ENCODE data around the gene NAA80. TPM values are rescaled to one million over a fixed set of nuclear protein-coding genes. Genes with fewer than 3 reads are reported as not detected.
"Not testable (repeated sequence)": the region's sequence is repeated elsewhere in the genome, so short reads cannot be mapped to it uniquely, and the experiment has no call there.

Gene NAA80
- total RNA-seq, 1 donor: 8.4 TPM

DNA sequence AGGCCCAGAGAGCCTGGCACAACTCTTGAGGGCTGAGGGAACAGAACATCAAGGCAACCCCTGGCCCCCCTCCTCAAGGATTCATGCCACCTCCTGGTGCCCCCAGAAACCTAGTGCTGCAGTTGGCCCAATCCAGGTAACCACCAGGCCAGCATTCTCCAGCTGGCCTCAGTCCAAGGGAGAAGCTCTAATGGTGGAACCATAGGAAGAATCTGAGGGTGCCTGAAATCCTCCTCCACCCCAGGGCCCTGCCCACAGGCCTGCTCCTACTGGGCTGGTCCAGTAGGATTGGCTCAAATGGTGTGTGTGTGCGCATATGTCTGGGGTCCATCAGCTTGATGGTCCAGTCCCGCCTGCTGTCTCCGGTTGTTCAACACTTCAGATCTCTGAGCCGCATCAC is 15.6 kb upstream of the NAA80 start:
- no peak overlapping the region for H3K4me3 ChIP-seq (ENCODE audit: low read depth, low read length)
- TF ChIP-seq, protein P1, sequence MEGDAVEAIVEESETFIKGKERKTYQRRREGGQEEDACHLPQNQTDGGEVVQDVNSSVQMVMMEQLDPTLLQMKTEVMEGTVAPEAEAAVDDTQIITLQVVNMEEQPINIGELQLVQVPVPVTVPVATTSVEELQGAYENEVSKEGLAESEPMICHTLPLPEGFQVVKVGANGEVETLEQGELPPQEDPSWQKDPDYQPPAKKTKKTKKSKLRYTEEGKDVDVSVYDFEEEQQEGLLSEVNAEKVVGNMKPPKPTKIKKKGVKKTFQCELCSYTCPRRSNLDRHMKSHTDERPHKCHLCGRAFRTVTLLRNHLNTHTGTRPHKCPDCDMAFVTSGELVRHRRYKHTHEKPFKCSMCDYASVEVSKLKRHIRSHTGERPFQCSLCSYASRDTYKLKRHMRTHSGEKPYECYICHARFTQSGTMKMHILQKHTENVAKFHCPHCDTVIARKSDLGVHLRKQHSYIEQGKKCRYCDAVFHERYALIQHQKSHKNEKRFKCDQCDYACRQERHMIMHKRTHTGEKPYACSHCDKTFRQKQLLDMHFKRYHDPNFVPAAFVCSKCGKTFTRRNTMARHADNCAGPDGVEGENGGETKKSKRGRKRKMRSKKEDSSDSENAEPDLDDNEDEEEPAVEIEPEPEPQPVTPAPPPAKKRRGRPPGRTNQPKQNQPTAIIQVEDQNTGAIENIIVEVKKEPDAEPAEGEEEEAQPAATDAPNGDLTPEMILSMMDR (IDR thresholded peaks at IDR 0.05; ENCODE audit: insufficient read depth, low read length): no peak
- DNase-seq (ENCODE audit: low read depth): no peak

DNA sequence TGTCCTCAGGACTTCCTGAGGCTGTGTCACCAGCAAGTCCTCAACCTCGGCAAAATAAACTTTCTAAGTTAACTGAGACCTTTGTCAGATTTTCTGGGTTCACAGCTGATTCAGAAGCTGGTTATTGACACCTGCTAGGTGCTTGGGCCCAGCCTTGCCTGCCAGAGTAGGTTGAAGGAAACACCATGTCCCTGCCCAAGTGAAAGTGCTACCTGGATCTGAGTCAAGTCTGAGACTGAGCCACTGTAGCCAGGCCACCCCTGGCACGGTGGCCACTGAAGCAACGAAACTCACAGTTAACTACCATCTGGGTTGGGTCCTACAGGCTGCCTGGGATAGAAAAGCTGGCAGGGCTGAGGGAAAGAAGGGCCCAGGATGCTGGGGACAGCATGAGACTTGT is 15.1 kb upstream of the NAA80 start:
- DNase-seq (ENCODE audit: low read depth): no peak
- TF ChIP-seq, protein P1 (IDR thresholded peaks at IDR 0.05; ENCODE audit: insufficient read depth, low read length): no peak

DNA sequence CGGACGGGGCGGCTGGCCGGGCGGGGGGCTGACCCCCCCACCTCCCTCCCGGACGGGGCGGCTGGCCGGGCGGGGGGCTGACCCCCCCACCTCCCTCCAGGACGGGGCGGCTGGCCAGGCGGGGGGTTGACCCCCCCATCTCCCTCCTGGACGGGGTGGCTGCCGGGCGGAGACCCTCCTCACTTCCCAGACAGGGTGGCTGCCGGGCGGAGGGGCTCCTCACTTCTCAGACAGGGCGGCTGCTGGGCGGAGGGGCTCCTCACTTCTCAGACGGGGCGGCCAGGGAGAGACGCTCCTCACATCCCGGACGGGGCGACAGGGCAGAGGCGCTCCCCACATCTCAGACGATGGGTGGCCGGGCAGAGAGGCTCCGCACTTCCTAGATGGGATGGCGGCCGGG is 12.8 kb upstream of the NAA80 start:
- DNase-seq (ENCODE audit: low read depth); H3K4me3 ChIP-seq (ENCODE audit: low read depth, low read length): not testable (repeated sequence)

More for the DNA sequence above, 15.1 kb upstream of the NAA80 start:
- H3K4me3 ChIP-seq (ENCODE audit: low read depth, low read length): no peak overlapping the region

DNA sequence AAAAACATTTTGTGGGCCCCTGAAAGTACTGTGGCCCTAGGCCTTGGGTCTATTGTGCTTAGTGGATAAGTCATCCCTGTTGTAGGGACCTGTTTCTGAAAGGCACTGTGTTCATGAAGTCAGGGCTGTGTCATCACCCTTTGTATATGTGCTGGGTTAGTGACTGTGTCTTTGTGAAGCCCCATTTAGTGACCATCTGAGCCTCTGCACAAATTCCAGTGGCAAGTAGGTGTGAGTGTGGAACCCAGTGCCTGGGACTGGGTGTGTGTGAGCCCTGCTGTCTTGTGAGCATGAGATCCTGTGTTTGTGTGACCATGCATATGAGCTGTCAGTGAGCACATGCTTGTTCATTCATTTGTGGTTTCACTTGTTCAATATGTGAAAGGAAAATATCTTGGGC is 5.4 kb upstream of the NAA80 start:
- DNase-seq (ENCODE audit: low read depth): no peak
- no peak overlapping the region for H3K4me3 ChIP-seq (ENCODE audit: low read depth, low read length)
- TF ChIP-seq, protein P1 (IDR thresholded peaks at IDR 0.05; ENCODE audit: insufficient read depth, low read length): no peak

DNA sequence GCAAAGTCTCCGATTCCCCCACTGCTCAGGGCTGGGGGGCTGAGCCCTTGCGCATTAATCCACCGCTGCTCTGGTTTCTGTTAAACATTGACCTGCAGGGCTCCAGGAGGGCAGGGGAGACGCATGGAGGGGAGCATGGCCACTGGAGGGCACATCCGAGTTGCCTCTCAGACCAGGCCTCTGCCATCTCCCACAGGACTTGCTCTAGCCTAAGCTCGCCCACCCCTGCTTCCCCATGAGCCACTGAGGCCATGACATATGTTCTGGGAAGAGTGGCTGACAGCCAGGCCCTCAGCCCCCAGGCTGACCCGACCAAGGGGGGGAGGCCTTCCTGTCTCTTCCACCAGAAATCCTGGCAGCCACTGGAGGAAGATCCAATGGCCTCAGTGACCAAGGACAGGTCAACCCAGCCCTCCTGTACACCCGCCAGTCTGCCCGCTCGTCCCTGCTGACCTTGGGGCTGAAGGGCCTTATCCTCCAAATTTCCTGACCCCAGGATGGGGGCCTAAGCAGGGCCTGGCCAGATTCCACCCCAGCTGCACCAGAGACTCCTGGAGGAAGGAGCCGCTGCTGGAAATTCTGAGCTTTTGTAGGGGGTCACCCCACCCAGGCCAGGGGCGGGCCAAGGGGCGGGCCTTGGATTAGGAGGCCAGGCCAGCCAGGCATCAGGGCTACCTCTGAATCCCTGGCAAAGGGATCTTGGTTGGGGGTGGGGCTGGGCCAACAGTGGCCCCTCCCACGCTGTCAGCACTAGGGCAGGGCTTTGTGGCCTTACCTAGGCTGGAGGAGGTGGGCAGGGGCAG is 4.0 kb upstream of the NAA80 start, which contains the start of gene HYAL1:
HYAL1 (minus strand) TSS at position 562 of the 803 bp plus-strand sequence. CDS start 618 bp downstream, outside the sequence.
- no peak within 1 kb of the TSS for H3K4me3 ChIP-seq (ENCODE audit: low read depth, low read length)
- TF ChIP-seq, protein P1 (IDR thresholded peaks at IDR 0.05; ENCODE audit: insufficient read depth, low read length): no peak
- DNase-seq (ENCODE audit: low read depth): peak; percentile 30

DNA sequence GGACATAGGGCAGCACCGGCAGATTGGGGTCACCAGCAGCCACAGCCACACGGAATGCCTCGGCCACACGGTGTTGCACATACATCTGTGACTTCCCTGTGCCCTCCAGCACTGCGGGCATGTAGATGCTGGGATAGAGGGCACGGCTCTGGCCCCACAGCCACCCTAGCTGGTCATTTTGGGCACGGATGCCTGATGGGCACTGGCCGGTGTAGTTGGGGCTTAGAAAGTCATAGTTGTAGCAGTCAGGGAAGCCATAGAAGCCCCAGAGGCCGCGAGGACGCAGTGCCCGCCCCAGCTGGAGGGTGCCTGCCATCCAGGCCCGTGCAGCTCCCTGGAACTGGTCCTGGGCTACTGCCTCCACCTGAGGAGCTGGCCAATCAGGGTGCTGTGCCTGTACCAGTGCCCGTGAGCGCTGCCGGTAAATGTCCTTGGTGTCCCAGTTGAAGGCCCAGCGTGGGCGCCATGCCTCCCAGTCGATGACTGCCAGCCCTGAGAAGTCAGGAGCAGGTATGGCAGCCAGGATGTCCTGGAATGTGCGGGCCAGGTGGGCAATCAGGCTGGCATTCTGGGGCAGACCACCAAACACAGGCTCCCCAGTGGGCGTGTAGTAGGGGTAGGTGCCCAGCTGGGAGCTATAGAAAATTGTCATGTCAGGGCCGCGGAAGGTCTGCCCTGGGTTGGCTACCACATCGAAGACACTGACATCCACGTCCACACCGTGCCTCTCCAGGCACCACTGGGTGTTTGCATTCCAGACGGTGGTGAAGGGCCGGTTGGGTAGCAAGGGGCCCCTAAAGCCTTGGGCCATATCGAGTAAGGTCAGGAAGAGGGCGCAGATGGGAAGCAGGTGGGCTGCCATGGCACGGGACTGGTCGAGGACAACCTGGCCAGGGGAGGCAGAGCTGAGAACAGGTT is 3.1 kb upstream of the NAA80 start:
- DNase-seq (ENCODE audit: low read depth): no peak
- no peak overlapping the region for H3K4me3 ChIP-seq (ENCODE audit: low read depth, low read length)
- TF ChIP-seq, protein P1 (IDR thresholded peaks at IDR 0.05; ENCODE audit: insufficient read depth, low read length): no peak
